SU-DHL-6 (cell line): ENCODE data around the gene ABCE1.
A peak's percentile ranks its signal among the peaks of the same experiment; 100 is the strongest.

ENCODE experiments used
- H2AFZ ChIP-seq: fragments of 200-600 bp; sonication (generic); 2 replicates; pipeline ENCODE4 v1.6.1; 2014; ENCODE audit warnings: low read depth, mild to moderate bottlenecking, moderate library complexity, mixed read lengths, antibody characterized with exemption, low read length; ENCODE audit not compliant: severe bottlenecking
- H3F3A ChIP-seq: fragments of 200-600 bp; shearing (Covaris generic); 2 replicates; pipeline ENCODE4 v1.6.0; 2016; ENCODE audit warnings: antibody characterized with exemption, mild to moderate bottlenecking; ENCODE audit not compliant: insufficient read depth
- H3K27ac ChIP-seq: fragments of 200-600 bp; sonication (generic); 2 replicates; pipeline ENCODE4 v1.5.1; 2016; ENCODE audit warnings: low read depth, mild to moderate bottlenecking, low read length, moderate library complexity, mixed read lengths
- H3K27me3 ChIP-seq: fragments of 200-600 bp; sonication (generic), shearing (Covaris generic); 2 replicates; pipeline ENCODE4 v1.6.0; 2014; ENCODE audit warnings: mild to moderate bottlenecking, low read length
- H3K36me3 ChIP-seq: fragments of 200-600 bp; sonication (generic); 2 replicates; pipeline ENCODE4 v1.6.1; 2014; ENCODE audit warnings: mild to moderate bottlenecking, low read length, mixed read lengths
- H3K4me2 ChIP-seq: fragments of 300-600, 200-600 bp; shearing (Covaris generic), sonication (generic); 2 replicates; pipeline ENCODE4 v1.6.0; 2014; ENCODE audit warnings: low read length, low read depth, mild to moderate bottlenecking; ENCODE audit not compliant: poor library complexity, severe bottlenecking
- H3K4me3 ChIP-seq: fragments of 200-600 bp; sonication (generic); 2 replicates; pipeline ENCODE4 v1.5.1; 2014; ENCODE audit warnings: antibody characterized with exemption, low read length, mild to moderate bottlenecking, mixed read lengths; ENCODE audit not compliant: insufficient read depth, poor library complexity, severe bottlenecking
- H3K79me2 ChIP-seq: fragments of 200-600 bp; sonication (generic); 2 replicates; pipeline ENCODE4 v1.6.1; 2014; ENCODE audit warnings: mild to moderate bottlenecking, low read length, moderate library complexity; ENCODE audit not compliant: insufficient read depth
- H3K9ac ChIP-seq: fragments of 200-600 bp; sonication (generic); 2 replicates; pipeline ENCODE4 v1.7.0; 2014; ENCODE audit warnings: mild to moderate bottlenecking, low read length
- H3K9me2 ChIP-seq: fragments of 200-600 bp; sonication (generic); replicated peaks from 2 replicates; pipeline ENCODE4 v1.6.1; 2014; ENCODE audit warnings: low read length; ENCODE audit not compliant: insufficient read depth
- H3K9me3 ChIP-seq: fragments of 200-600 bp; sonication (generic); 2 replicates; pipeline ENCODE4 v1.6.1; 2014; ENCODE audit warnings: low read length, mixed read lengths; ENCODE audit not compliant: insufficient read depth
- H4K20me1 ChIP-seq: fragments of 200-600 bp; sonication (generic); 2 replicates; pipeline ENCODE4 v1.6.1; 2014; ENCODE audit warnings: low read depth, mild to moderate bottlenecking, antibody characterized with exemption, low read length, moderate library complexity, mixed read lengths
- EZH2phosphoT487 ChIP-seq: fragments of 200-600 bp; sonication (generic), shearing (Covaris generic); conservative IDR thresholded peaks from 2 replicates; pipeline ENCODE4 v1.6.1; 2018; ENCODE audit warnings: mild to moderate bottlenecking, antibody characterized with exemption, low read length, moderate library complexity, mixed read lengths
- TF ChIP-seq, protein P1 (sequence below): fragments of 200-600 bp; sonication (generic); IDR thresholded peaks from one replicate; pipeline ENCODE4 v1.5.1; 2017; ENCODE audit warnings: antibody characterized with exemption, mild to moderate bottlenecking, low read length, moderate library complexity; ENCODE audit not compliant: insufficient read depth, poor library complexity, severe bottlenecking

ABCE1 gene

DNA sequence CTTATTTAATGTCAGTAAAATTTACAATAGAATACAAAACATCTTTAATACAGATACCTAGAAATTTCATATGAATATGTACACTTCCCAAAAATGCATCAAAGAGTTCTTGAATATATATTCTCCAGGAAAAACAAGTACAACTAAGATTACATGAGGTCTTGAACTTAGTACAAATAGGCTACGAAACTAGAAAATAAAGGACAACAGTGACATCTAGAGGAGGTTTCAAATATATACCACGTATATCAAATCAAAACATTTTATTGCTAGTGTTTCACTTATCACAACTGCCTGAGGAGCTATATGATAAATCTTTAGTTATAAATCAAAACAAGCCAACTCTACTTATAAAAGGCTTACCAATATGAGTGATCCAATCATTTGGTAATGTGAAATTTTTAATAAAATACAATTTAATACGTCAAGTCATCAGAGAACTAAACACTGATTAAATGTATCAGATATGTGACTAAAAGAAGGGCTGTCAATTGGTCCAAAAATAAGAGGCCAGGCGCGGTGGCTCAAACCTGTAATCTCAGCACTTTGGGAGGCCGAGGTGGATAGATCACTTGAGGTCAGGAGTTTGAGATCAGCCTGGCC, 36.7 kb upstream of the ABCE1 start:
- Histone ChIP-seq H2AFZ (no peak overlapping the region), H4K20me1 (no peaks in the 10 kb centered on the region), H3K79me2 (no peaks in the 10 kb centered on the region; the same call in 1 of the 2 replicates), H3K27me3 (no peaks in the 10 kb centered on the region), H3K9me2 (no peaks in the 10 kb centered on the region), H3K4me2 (no peak overlapping the region), H3K9me3 (no peaks in the 10 kb centered on the region), H3F3A (0 out of 2 replicates have a peak, but pooled peaks cover 5% of the 10 kb centered on the region), H3K27ac (no peak overlapping the region), H3K36me3 (peaks cover 5% of the 10 kb centered on the region; the same call in 1 of the 2 replicates), H3K9ac (no peak overlapping the region), H3K4me3 (no peak overlapping the region)
- TF ChIP-seq, protein P1, sequence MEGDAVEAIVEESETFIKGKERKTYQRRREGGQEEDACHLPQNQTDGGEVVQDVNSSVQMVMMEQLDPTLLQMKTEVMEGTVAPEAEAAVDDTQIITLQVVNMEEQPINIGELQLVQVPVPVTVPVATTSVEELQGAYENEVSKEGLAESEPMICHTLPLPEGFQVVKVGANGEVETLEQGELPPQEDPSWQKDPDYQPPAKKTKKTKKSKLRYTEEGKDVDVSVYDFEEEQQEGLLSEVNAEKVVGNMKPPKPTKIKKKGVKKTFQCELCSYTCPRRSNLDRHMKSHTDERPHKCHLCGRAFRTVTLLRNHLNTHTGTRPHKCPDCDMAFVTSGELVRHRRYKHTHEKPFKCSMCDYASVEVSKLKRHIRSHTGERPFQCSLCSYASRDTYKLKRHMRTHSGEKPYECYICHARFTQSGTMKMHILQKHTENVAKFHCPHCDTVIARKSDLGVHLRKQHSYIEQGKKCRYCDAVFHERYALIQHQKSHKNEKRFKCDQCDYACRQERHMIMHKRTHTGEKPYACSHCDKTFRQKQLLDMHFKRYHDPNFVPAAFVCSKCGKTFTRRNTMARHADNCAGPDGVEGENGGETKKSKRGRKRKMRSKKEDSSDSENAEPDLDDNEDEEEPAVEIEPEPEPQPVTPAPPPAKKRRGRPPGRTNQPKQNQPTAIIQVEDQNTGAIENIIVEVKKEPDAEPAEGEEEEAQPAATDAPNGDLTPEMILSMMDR, result peak; percentile 35
- TF ChIP-seq EZH2phosphoT487, result no peak

DNA sequence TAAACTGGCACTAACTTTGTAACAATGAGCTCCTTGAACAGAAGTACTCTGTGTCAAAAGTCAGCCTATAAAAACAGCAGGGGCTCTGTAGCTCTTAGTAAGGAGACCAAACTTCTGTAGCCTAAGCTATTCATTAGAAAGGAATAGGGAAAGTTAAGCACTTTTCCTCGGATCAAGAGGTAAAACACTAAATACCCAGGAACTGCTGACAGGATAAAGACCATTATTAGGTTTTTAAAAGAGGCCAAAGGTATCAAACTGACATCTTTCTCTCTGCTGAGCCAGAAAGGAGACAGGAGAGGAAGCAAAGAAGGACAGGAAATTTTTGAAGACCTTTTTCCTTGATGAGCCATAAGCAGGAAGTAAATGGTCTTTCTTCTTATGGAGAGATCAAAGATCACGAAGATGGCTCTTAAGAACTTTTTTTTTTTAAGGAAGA, 32.0 kb upstream of the ABCE1 start:
- Histone ChIP-seq H3K4me3 (no peak overlapping the region), H3F3A (0 out of 2 replicates have a peak, but pooled peaks cover 5% of the 10 kb centered on the region), H4K20me1 (no peaks in the 10 kb centered on the region), H3K9me3 (no peaks in the 10 kb centered on the region), H2AFZ (no peak overlapping the region), H3K9me2 (no peaks in the 10 kb centered on the region), H3K9ac (no peak overlapping the region), H3K27me3 (no peaks in the 10 kb centered on the region), H3K79me2 (no peaks in the 10 kb centered on the region), H3K36me3 (peaks cover 5% of the 10 kb centered on the region; the same call in 1 of the 2 replicates), H3K4me2 (no peak overlapping the region), H3K27ac (no peak overlapping the region)
- no peak for TF ChIP-seq EZH2phosphoT487
- TF ChIP-seq, protein P1, result no peak

DNA sequence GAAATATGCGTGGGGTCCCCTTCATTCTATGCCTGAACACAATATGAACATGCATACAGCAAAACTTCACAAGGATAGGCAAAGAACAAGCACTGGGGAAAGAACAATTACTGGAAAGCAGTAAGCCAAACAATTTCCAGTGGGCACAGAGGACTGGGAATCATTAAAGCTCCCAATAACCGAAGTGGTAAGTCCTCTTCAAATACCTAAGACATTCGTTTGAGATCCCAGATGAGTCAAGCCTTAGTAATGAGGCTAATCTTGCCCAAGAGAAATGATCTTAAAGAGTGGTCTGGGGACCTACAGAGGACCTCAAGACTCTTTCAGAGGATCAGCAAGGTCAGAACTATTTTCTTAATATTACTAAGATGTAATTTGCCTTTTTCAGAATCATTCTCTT, 28.8 kb upstream of the ABCE1 start:
- no peak for TF ChIP-seq EZH2phosphoT487
- TF ChIP-seq, protein P1, result no peak

More for the DNA sequence above, 28.8 kb upstream of the ABCE1 start:
- Histone ChIP-seq H2AFZ (no peak overlapping the region), H3K27me3 (no peaks in the 10 kb centered on the region), H3K9me3 (no peaks in the 10 kb centered on the region), H3K36me3 (no peaks in the 10 kb centered on the region; the same call in 1 of the 2 replicates), H4K20me1 (no peaks in the 10 kb centered on the region), H3K4me2 (no peak overlapping the region), H3K9me2 (no peaks in the 10 kb centered on the region), H3K27ac (no peak overlapping the region), H3K79me2 (no peaks in the 10 kb centered on the region), H3K9ac (no peak overlapping the region), H3F3A (peaks cover 5% of the 10 kb centered on the region; the same call in 1 of the 2 replicates), H3K4me3 (no peak overlapping the region)
